Liver (tissue), 9 donors: ENCODE data around the gene ARHGAP12. TPM values are rescaled to one million over a fixed set of nuclear protein-coding genes. Genes with fewer than 3 reads are reported as not detected.

Experiments used
- DNase-seq: peaks from one replicate; pipeline ENCODE4 v3.0.0-alpha.2; 2017; ENCODE audit warnings: low spot score
- H3K27ac ChIP-seq, 2 donors: one replicate each; pipeline ENCODE4 v1.7.0; 2013; ENCODE audit warnings: inconsistent platforms in 2 of 2, low read length in 2 of 2, control low read depth in 1 of 2, low read depth in 1 of 2, mild to moderate bottlenecking in 1 of 2
- H3K27me3 ChIP-seq, 4 donors: one replicate each; pipeline versions ENCODE4 v1.6.1 to v1.7.0; 2013; ENCODE audit warnings: low read length in 3 of 4, inconsistent platforms in 1 of 4, mild to moderate bottlenecking in 1 of 4, moderate library complexity in 1 of 4; ENCODE audit not compliant: control insufficient read depth in 4 of 4, insufficient read depth in 4 of 4
- H3K36me3 ChIP-seq, 4 donors: one replicate each; pipeline versions ENCODE4 v1.6.1 to v1.7.0; 2013; ENCODE audit warnings: low read length in 3 of 4, mild to moderate bottlenecking in 3 of 4, low read depth in 1 of 4, moderate library complexity in 1 of 4; ENCODE audit not compliant: control insufficient read depth in 4 of 4, insufficient read depth in 3 of 4
- H3K4me1 ChIP-seq, 4 donors: one replicate each; pipeline versions ENCODE4 v1.6.1 to v1.7.0; 2013; ENCODE audit warnings: low read length in 3 of 4, mild to moderate bottlenecking in 3 of 4, moderate library complexity in 1 of 4; ENCODE audit not compliant: control insufficient read depth in 4 of 4, insufficient read depth in 4 of 4
- H3K4me3 ChIP-seq, 3 donors: one replicate each; pipeline versions ENCODE4 v1.6.1 to v1.7.0; 2013; ENCODE audit warnings: low read length in 3 of 3, control low read depth in 1 of 3, low read depth in 1 of 3, mild to moderate bottlenecking in 1 of 3
- H3K9ac ChIP-seq, 2 donors: one replicate each; pipeline ENCODE4 v1.7.0; 2013; ENCODE audit warnings: low read length in 2 of 2, mild to moderate bottlenecking in 2 of 2, moderate library complexity in 2 of 2, control low read depth in 1 of 2, low read depth in 1 of 2
- H3K9me3 ChIP-seq, 4 donors: one replicate each; pipeline versions ENCODE4 v1.6.1 to v1.7.0; 2013; ENCODE audit warnings: low read length in 3 of 4; ENCODE audit not compliant: control insufficient read depth in 4 of 4
- ATF3 ChIP-seq: IDR thresholded peaks from 2 replicates; pipeline ENCODE4 v1.6.1; 2016; ENCODE audit warnings: antibody characterized with exemption
- EGR1 ChIP-seq, 2 donors: IDR thresholded peaks; 2 replicates each; pipeline ENCODE4 v1.6.1; 2016 to 2018; ENCODE audit warnings: antibody characterized with exemption in 2 of 2, low read depth in 2 of 2
- FOXA2 ChIP-seq: IDR thresholded peaks from 2 replicates; pipeline ENCODE4 v1.6.1; 2016; ENCODE audit warnings: antibody characterized with exemption
- GABPA ChIP-seq, 2 donors: IDR thresholded peaks in 1 of 2; conservative IDR thresholded peaks in 1 of 2; 2 replicates each; pipeline ENCODE4 v1.6.1; 2016; ENCODE audit warnings: antibody characterized with exemption in 2 of 2, mild to moderate bottlenecking in 1 of 2, moderate library complexity in 1 of 2
- HNF4A ChIP-seq, 2 donors: conservative IDR thresholded peaks; 2 replicates each; pipeline ENCODE4 v1.6.1; 2016; ENCODE audit warnings: antibody characterized with exemption in 2 of 2, mild to moderate bottlenecking in 2 of 2
- HNF4G ChIP-seq: IDR thresholded peaks from 2 replicates; pipeline ENCODE4 v1.6.1; 2016; ENCODE audit warnings: antibody characterized with exemption
- JUND ChIP-seq, 2 donors: IDR thresholded peaks; 2 replicates each; pipeline ENCODE4 v1.6.1; 2016; ENCODE audit warnings: antibody characterized with exemption in 2 of 2
- MAX ChIP-seq: IDR thresholded peaks from 2 replicates; pipeline ENCODE4 v1.6.1; 2016; ENCODE audit warnings: antibody characterized with exemption
- REST ChIP-seq: IDR thresholded peaks from 2 replicates; pipeline ENCODE4 v1.6.1; 2016; ENCODE audit warnings: antibody characterized with exemption, mild to moderate bottlenecking
- RXRA ChIP-seq, 2 donors: IDR thresholded peaks; 2 replicates each; pipeline ENCODE4 v1.6.1; 2017 to 2018; ENCODE audit warnings: antibody characterized with exemption in 2 of 2, mild to moderate bottlenecking in 1 of 2
- SP1 ChIP-seq: IDR thresholded peaks from 2 replicates; pipeline ENCODE4 v1.6.1; 2018; ENCODE audit warnings: antibody characterized with exemption, mild to moderate bottlenecking
- TAF1 ChIP-seq: conservative IDR thresholded peaks from 2 replicates; pipeline ENCODE4 v1.6.1; 2016; ENCODE audit warnings: antibody characterized with exemption, mild to moderate bottlenecking
- YY1 ChIP-seq: IDR thresholded peaks from 2 replicates; pipeline ENCODE4 v1.6.1; 2016; ENCODE audit warnings: antibody characterized with exemption, mild to moderate bottlenecking
- WGBS: extraction: QIAGEN DNeasy Blood & Tissue Kit; methylation state at CpG from one replicate; pipeline ENCODE4 v1.1.7; 2013; 5-methylcytosine and 5-hydroxymethylcytosine counted together
- polyA plus RNA-seq, 2 donors: library from polyadenylated mRNA; stranded (reverse) in 1 of 2; unstranded in 1 of 2; fragments of 200-250 nt in 1 of 2; fragments of >200 nt in 1 of 2; fragmentation: Nextera tagmentation in 1 of 2; extraction: Ambion mirVana in 1 of 2; gene quantifications; one replicate each; pipeline versions ENCODE4 v1.2.1 to v1.2.3, GENCODE V29; 2013 to 2015
- total RNA-seq, 2 donors: library from RNA; depleted of rRNA; stranded (reverse); fragments of >200 nt; gene quantifications; one replicate each; pipeline ENCODE4 v1.2.3, GENCODE V29; 2014
- donor health status: healthy.
- donor health status: healthy.
- donor health status: healthy.
- donor health status: healthy.
- donor health status: healthy.

Gene ARHGAP12
- total and polyA plus RNA-seq, 4 donors, result 7.0 to 29.1 (median 12.3) TPM

- Histone ChIP-seq H3K27ac (no peak overlapping the region), H3K27me3 (no peaks in the 10 kb centered on the region), H3K9me3 (no peaks in the 10 kb centered on the region), H3K4me3 (no peak overlapping the region), H3K36me3 (peaks cover 0 to 3% (median 0%) of the 10 kb centered on the region in 4 donors), H3K4me1 (peaks cover 0 to 2% (median 0%) of the 10 kb centered on the region in 4 donors), H3K9ac (no peak overlapping the region)
- no peak for DNase-seq
- no peak for TF ChIP-seq HNF4G
- no peak for TF ChIP-seq JUND (IDR thresholded peaks at IDR 0.05)
- no peak for TF ChIP-seq MAX
- TF ChIP-seq HNF4A (conservative IDR thresholded peaks at IDR 0.05), result no peak
Observed at GRCh38 chr10:31833753-31834152, 94.9 kb downstream of the ARHGAP12 start.

GRCh38 chr10:31832261-31832660 is 96.4 kb downstream of the ARHGAP12 start:
- H3K9ac ChIP-seq, result no peak overlapping the region
- WGBS, result 97% methylated on average over 1 of the region's 1 CpG
- TF ChIP-seq HNF4A (conservative IDR thresholded peaks at IDR 0.05) (no peak), GABPA (IDR thresholded peaks at IDR 0.05 in 1 of 2, conservative IDR thresholded peaks at IDR 0.05 in 1 of 2) (no peak), ATF3 (no peak), REST (no peak), RXRA (IDR thresholded peaks at IDR 0.05) (no peak), HNF4G (no peak), SP1 (no peak), TAF1 (no peak), YY1 (no peak), FOXA2 (no peak)
- H3K27ac ChIP-seq, result no peak overlapping the region
- H3K27me3 ChIP-seq, result no peaks in the 10 kb centered on the region
- H3K36me3 ChIP-seq, result no peaks in the 10 kb centered on the region
- H3K4me3 ChIP-seq, result no peak overlapping the region
- peaks cover 0 to 2% (median 0%) of the 10 kb centered on the region in 4 donors for H3K4me1 ChIP-seq
- H3K9me3 ChIP-seq, result no peaks in the 10 kb centered on the region
- no peak for DNase-seq

- H3K9me3 ChIP-seq, result no peaks in the 10 kb centered on the region
- no peak for TF ChIP-seq JUND (IDR thresholded peaks at IDR 0.05)
- TF ChIP-seq GABPA (IDR thresholded peaks at IDR 0.05 in 1 of 2, conservative IDR thresholded peaks at IDR 0.05 in 1 of 2), result no peak
- TF ChIP-seq HNF4G, result no peak
- TF ChIP-seq SP1, result no peak
- no peak for TF ChIP-seq HNF4A (conservative IDR thresholded peaks at IDR 0.05)
- TF ChIP-seq EGR1 (IDR thresholded peaks at IDR 0.05; ENCODE audit: low read depth in 2 of 2), result no peak
- no peak overlapping the region for H3K27ac ChIP-seq
- WGBS, result 89% methylated on average over 5 of the region's 5 CpGs
- no peak for DNase-seq
- no peaks in the 10 kb centered on the region for H3K4me1 ChIP-seq
- no peak overlapping the region for H3K9ac ChIP-seq
- H3K36me3 ChIP-seq, result no peaks in the 10 kb centered on the region
- H3K27me3 ChIP-seq, result no peaks in the 10 kb centered on the region
- H3K4me3 ChIP-seq, result no peak overlapping the region
Observed at GRCh38 chr10:31830887-31831286, 97.7 kb downstream of the ARHGAP12 start.
